NCI-H2227 treated with DMSO at 0.1 percent for 48 hours (cell line): ENCODE measurements around the gene LRMDA.
"Not testable (repeated sequence)": the region's sequence is repeated elsewhere in the genome, so short reads cannot be mapped to it uniquely, and the experiment has no call there.

Experiments
- DNase-seq: peaks from one replicate; lab custom pipeline; 2025; lab: John Stamatoyannopoulos, UW

The LRMDA gene

DNA sequence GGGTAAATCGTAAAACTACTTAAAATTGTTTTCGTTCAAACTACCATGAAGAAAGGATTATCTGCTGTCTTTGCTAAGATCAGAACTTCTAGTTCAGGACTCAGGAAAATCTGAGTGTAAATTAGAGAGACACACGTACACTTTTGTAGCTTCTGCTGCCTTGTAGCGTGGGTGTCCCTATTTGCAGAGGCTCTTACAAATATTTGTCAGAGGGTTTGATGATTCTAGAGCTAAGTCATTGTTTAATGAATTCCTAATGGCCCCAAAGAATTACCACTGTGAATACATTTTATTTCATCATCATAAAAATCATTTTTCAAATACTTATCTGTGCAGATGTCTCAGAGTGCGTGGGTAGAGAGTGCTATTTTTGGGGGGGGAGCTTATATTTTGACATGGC lies 314.9 kb downstream of the LRMDA start:
- no peak for DNase-seq

DNA sequence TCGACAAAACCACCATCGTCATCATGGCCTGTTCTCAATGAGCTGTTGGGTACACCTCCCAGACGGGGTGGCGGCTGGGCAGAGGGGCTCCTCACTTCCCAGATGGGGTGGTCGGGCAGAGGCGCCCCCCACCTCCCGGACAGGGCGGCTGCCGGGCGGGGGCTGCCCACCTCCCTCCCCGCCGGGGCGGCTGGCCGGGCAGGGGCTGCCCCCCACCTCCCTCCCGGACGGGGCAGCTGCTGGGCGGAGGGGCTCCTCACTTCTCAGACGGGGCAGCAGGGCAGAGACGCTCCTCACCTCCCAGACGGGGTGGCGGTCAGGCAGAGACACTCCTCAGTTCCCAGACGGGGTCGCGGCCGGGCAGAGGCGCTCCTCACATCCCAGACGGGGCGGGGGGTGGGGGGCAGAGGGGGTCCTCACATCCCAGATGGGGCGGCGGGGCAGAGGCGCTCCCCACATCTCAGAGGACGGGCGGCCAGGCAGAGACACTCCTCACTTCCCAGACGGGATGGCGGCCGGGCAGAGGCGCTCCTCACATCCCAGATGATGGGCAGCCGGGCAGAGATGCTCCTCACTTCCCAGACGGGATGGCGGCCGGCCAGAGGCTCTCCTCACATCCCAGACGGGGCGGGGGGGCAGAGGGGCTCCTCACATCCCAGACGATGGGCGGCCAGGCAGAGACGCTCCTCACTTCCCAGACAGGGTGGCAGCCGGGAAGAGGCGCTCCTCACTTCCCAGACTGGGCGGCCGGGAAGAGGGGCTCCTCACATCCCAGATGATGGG lies 318.9 kb downstream of the LRMDA start:
- DNase-seq, result not testable (repeated sequence)

DNA sequence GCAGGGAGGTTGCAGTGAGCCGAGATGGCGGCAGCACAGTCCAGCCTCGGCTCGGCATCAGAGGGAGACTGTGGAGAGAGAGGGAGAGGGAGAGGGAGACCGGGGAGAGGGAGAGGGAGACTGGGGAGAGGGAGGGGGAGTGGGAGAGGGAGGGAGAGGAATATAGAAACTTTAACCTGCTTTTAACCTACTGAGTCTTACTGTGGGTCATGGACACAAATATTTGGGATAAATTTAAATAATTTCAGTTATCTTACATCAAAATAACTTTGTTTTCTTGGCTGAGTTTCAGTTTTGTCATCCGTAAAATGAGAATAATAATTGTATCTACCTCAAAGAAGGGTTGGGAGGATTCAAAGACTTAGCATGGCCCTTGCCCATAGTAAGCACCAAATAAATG lies 319.8 kb downstream of the LRMDA start:
- no peak for DNase-seq

DNA sequence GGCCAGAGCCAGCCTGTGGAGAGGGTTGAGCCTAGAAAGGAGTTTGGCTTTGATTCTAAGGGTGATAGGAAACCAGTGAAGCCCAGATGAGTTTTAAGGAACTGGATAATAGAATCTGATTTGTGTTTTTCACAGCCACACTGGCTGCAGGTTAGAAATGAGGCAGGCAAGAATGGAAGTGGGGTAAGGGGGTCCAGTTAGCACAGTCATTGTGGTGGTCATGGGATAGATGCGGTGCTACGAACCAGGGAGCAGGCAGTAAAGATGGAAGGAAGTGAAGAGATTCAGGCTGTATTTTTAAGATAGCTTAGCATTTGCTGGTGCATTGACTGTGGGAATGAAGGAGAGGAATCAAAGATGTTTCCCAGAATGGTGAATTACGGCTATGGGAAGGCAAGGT lies 322.2 kb downstream of the LRMDA start:
- no peak for DNase-seq

DNA sequence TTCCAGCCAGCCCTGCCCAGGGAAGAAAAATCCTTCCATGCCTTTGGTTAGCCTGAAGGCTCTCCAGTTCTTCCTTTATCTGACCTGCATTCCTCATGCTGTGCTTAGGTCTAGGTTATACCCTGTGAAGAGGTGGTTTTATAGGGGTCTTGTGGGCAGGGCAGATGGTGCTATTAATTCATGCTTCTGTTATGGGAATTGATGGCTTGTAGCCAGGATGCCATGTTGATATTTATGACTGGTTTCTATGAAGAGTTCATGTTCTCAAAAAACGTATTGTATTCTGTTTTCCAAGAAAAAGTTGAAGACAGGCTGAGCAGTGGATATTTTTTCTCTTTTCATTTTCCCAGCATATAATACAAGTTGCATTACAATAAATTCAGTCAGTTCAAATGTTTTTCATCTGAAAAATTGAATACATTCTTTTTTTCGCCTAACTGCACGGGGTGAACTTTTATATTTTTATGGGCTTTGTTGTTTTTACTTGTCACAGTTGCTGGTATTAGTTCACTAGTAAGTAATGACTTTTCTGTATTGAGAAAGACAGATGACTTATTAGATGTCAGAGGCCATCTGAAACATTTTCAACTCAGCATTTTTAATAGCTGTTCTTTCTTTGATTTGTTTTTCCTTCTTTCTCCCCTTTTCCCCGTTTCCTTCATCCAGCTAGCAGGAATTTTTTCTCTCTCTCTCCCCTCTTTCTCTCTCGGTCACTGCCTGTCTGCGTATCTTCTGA lies 322.8 kb downstream of the LRMDA start:
- DNase-seq, result no peak

DNA sequence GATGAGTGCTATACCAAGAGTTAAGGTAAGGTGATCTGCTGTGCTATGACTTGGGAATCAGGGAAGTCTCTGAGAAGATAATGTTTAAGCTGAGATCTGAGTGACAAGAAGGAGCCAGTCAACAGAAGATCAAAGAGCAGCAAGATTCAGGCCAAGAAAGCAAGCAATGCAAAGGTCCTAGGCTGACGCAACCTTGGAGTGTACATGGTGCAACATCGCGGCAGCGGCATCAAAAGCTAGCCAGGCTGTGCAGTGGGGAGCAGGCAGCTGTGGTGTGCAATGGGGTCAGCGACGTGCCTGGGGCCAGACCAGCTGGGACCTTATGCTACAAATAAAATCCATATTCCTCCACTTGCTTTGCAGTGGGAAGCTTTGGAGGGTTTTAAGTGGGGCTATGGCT lies 324.1 kb downstream of the LRMDA start:
- DNase-seq, result no peak

DNA sequence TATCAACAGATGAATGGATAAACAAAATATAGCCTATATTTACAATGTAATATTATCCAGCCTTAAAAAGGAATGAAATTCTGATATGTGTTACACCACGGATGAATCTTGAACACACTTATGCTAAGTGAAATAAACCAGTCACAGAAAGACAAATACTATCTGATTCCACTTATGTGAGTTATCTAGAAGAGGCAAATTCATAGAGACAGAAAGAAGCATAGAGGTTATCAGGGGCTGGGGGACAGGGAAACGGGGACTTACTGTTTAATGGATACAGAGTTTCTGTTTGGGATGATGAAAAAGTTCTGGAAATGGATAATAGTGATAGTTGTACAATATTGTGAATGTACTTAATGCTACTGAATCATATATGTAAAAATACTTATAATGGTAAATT lies 329.9 kb downstream of the LRMDA start:
- no peak for DNase-seq

DNA sequence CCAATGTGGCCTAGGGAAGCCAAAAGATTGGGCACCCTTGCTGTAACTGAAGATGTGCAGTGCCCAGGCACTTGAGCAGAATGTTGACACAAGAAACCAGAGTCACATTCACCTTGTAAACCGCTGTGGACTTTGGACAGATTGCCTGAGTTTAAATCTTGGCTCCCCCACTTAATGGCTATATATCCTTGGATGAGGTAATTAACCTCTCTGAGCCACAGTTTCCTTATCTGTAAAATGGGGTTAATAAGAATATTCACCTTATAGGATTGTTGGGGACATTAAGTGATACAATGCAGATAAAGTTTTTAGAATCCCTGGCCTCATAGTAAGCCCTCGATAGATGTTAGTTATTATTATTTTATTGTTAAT lies 331.0 kb downstream of the LRMDA start:
- no peak for DNase-seq

DNA sequence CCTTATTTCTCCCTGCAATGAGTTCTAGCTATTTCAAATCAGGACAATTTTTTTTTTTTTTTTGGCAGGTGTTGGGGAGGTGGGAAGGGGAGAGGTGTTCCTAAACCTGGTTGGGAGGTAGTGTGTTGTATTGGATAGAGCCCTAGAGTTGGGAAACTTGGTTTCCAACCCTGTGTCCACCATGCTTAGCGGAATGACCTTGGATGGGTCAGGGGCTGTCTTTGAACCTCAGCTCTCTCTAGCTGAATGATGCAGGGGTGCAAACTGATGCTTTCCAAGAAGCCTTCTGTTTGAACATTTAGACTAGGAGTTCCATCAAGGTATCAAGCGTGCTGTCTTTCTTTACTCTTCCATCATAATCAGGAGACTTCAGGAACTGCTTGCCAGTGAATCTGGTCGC lies 332.2 kb downstream of the LRMDA start:
- DNase-seq, result no peak

DNA sequence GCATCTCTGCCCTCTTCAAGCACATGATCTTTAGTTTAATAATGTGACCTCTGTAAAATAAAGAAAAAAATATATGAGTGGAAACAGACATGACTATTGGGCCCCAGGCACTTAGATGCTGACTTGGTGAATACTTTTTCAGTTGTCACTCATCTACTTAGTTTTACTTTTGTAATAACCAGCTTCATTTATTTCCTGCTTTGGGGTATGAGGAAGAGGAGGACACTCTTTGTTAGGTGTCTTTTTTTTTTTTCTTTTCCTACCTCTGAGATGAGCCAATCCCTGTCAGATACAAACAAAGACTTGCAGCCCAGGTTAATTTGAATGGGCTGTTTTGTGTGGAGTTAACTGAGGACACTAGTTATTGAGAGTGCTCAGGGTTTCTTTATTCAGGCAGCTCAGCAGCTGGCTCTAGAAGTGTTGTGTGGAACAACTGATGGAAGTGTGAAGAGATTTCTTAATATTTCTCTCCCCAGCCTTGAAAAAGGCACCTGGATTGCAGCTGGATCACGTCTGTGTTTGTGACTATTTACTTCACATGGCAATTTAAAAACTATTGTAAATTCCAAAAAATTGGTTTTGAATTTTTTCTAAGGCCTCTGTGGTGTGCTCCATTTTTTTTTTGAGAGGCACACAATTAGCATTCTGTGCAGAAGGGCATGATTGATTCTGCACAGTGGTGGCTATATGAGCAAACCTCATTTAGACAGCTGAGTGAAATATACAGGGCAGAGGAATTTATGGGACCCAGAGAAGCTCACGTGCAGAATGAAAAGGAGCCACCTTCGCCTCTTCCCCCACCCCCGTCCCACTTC lies 333.8 kb downstream of the LRMDA start:
- DNase-seq, result no peak

DNA sequence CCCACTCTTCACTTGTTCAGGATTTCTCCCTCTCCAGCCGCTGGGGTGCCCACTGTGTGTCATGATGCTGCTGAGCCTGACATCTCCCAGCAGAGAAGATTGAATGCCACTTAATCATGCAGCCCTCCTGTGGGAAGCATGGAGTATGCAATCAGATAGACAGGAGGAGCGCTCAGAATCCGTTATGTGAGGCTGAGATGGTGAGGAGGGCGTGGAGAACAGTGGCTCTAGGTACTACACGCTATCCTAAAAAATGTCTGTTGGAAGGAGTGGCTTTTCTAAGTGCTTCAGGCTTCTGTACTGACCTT lies 334.3 kb downstream of the LRMDA start:
- peak; percentile 26 for DNase-seq

DNA sequence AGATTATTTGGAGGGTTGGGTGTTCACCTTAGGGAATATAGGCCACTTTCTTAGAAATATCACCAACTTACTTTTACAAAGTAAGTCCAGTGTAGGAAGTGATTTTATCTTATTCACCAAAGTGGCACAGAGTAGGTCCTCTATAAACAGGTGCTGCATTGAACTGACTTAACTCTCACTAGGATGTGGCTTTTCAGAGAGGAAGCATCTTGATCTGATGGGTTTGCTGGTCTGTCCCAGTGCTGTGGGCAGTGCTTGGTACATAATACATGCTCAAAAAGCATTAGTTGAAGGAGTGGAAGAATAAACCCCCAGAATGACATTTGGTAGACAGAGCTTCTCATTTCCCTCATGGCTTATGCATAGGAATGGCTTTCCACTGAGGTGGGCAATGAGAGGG lies 334.7 kb downstream of the LRMDA start:
- DNase-seq, result no peak

DNA sequence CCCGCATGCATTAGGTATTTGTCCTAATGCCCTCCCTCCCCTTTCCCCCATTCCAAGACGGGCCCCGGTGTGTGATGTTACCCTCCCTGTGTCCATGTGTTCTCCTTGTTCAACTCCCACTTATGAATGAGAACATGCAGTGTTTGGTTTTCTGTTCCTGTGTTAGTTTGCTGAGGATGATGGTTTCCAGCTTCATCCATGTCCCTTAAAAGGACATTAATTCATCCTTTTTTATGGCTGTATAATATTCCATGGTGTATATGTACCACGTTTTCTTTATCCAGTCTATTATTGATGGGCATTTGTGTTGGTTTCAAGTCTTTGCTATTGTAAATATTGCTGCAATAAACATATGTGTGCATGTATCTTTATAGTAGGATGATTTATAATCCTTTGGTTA lies 335.3 kb downstream of the LRMDA start:
- not testable (repeated sequence) for DNase-seq

DNA sequence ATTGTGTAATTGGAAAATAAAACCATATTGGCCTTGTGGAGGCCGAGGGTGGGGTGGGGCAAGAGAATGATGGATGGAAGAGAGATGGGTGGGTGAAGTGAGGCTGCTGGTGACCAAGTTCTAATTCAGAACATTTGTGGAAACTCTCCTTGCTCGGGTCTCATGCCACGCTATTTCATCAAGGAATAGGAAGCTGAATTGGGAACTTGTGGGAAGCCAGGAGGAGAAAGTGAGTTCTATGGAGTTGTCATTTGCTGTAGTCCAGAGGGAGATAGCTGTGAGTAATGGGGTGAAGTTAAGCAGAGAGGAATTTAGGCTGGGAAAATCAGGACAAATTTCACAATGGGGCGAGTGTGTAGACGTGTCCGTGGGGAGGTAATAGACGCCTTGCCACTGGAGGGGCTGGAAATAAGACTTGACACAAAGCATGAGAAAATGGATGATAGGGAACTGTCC lies 339.2 kb downstream of the LRMDA start:
- no peak for DNase-seq

DNA sequence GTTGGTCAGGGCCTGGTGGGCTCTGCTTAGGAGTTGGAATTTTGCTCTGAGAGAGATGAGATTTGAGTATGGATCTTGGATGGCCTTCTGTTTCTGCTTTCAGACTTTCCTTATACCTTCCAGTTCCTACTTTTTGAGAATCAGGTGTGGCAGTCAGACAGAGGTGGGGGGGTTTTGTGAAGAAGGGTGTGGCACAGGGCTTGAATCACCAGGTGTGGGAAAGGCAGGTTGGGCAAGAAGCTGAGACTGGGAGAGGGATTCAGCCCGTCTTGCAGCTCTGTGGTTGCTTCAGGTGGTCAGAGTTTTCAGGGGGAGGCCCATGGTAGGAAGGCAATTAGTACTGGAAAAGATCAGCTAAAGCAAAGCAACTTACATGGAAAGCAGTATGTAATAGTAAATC lies 340.2 kb downstream of the LRMDA start:
- no peak for DNase-seq

DNA sequence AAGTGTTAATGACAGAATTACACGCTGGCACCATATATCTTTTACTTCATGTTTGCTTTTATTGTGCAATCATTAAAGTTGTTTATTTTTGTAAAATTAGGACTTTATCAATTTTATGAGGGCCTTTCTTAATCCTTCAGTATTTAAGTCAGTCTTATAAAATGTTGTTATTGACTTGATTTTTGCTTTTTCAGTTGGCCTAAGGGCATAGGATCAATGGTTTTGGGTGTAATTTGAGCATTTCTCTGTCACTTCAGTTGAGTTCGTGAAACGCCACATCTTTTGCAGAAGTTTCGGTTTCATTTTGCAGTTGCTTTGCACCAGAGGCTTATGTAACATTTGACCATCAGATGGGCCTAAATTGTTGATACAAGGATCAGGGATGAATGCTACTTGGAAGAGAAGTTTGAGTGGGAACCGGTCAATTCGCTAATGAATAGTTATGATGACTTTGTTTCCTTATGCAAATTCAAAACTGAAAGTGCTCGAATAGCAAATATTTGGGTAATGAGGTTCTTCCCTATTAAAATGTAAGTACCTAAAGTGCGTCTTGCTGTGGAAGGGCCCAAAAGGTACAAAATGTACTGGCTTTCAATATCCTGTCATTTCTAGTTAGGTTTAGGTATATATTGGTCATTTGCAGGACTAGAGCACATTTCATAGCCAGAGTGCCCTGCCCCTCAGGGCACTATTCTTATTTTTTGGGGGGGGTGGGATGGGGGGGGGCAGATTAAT lies 340.9 kb downstream of the LRMDA start:
- no peak for DNase-seq

DNA sequence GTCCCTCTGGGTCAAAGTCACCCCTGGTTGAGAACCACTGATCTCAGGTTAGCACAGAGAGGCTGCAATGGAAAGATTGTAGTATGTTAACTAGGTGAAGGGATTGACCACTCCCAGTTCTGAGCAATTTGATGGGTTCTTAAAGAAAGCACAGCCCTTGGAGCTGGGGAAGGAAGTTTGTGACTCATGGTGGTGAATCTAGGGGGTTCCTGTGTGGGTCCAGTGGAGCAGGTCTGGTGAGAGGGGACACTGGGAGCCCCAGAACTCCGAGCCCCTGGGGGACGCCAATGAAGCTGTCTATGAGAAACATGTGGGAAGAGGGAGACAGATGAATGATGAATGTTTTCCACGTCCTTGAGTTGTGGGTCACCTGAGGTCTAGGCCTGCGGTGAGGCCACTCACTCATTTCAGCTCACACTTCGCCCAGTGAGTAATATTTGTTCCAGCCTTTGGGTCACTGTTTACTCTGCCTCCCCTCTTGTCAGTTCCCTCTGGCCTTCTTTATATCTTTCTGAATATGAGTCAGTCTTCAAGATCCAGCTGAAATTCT lies 341.9 kb downstream of the LRMDA start:
- no peak for DNase-seq

DNA sequence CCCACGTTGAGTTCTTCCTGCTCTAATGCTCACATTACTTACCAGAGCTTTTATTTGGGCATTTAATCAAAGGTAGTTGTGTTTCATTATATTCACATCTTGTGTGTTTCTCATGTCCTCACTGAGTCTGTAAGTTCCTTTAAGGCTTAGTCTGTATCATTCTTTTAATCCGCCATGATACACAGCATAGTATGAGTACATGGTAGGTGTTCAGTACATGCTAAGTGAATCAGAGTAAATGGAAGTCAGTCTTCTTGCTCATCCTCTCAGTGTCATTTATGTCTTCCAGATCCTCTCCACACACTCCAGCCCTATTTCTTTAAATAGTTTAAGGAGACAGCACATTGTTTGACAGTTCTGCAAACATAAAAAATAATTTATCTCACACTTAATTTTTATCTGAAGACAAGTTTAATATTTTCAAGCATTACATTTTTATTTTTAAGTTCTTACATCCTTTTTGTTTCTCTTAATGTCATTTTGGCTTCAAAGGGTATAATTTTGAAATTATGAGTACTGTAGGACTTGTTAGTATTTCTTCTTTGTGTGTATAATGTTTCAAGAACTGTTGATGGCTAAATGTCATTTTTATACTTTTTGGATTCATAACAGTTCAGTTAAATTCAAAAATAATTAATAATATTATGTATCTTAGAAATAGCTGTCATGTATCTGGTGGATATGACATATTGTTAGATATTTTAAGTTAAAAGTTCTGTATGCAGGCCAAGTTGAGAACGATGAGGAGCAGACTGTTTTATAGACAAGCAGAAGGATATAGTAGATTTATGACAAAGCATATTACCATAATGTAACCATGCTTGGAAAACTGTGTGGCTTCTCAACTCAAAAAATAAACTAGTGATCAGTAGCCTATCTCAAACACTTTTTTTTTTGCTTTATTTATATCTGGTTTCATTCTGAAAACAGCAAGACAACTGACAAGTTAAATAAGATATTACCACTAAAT lies 342.7 kb downstream of the LRMDA start:
- no peak for DNase-seq

DNA sequence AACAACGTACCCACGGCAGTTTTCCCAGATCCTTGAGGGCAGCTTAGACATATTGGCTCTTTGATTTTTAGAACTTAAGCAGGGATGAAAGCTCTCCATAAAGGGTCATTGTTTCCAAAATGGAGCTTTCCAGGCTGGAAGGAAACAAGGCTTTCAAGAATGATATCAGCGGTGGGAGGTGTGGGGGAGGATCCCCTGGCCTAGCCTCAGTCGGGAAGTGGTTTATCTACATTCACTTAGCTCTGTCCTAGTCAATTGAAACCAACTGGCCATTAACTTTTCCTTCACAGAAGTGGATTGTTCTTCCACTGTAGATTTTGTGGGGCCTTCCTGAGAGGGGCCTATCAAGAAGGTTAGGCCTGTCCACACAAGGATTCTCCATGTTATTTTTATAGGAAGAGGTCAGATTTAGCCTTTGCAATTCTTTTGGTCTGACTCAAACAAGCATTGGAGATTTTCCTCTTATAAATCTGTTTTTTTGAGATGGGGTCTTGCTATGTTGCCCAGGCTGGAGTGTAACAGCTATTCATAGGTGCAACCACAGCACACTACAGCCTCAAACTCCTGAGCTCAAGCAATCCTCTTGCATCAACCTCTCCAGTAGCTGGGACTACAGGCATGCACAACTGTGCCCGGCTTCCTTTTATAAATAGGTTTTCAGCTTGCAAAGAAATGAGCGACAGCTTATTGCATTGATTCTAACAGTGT lies 343.5 kb downstream of the LRMDA start:
- DNase-seq, result no peak
